HepG2 (cell line): ENCODE measurements around the gene DHX16. TPM values are rescaled to one million over a fixed set of nuclear protein-coding genes. Genes with fewer than 3 reads are reported as not detected.

Experiments used
- FLYWCH1 ChIP-seq: sonication (generic); formaldehyde crosslinking; IDR thresholded peaks from 2 replicates; pipeline ENCODE4 v1.8.1; 2023; ENCODE audit warnings: mild to moderate bottlenecking, missing genetic modification reagents
- HINFP ChIP-seq: sonication (generic); formaldehyde crosslinking; IDR thresholded peaks from 2 replicates; pipeline ENCODE4 v1.4.0; 2020; ENCODE audit warnings: low read depth, mild to moderate bottlenecking, missing genetic modification reagents
- MAF1 ChIP-seq: sonication (generic); formaldehyde crosslinking; IDR thresholded peaks from 2 replicates; pipeline ENCODE4 v1.5.0; 2020; ENCODE audit warnings: missing genetic modification reagents, borderline replicate concordance
- MIER3 ChIP-seq: IDR thresholded peaks from 2 replicates; pipeline ENCODE4 v1.6.1; 2016; ENCODE audit warnings: missing compliant biosample characterization, borderline replicate concordance
- NR0B2 ChIP-seq: sonication (generic); formaldehyde crosslinking; IDR thresholded peaks from 2 replicates; pipeline ENCODE4 v1.4.0; 2020; ENCODE audit warnings: mild to moderate bottlenecking, missing genetic modification reagents
- NR2C2 ChIP-seq: sonication (generic); formaldehyde crosslinking; IDR thresholded peaks from 2 replicates; pipeline ENCODE4 v1.4.0; 2020; ENCODE audit warnings: missing genetic modification reagents, mild to moderate bottlenecking, moderate library complexity, borderline replicate concordance
- PITX1 ChIP-seq: sonication (generic); formaldehyde crosslinking; IDR thresholded peaks from 2 replicates; pipeline ENCODE4 v1.5.1; 2020; ENCODE audit warnings: mild to moderate bottlenecking, missing genetic modification reagents
- SOX6 ChIP-seq, 2 experiments: fragments of 450-650 bp in 1 of 2; sonication (generic) in 1 of 2; formaldehyde crosslinking in 1 of 2; IDR thresholded peaks; 2 replicates each; pipeline versions ENCODE4 v1.4.0 to v1.6.1; 2017 to 2020; ENCODE audit warnings: antibody characterized with exemption in 1 of 2, mild to moderate bottlenecking in 1 of 2, missing genetic modification reagents in 1 of 2
- UBTF ChIP-seq: sonication (generic); formaldehyde crosslinking; IDR thresholded peaks from 2 replicates; pipeline ENCODE4 v1.4.0; 2020; ENCODE audit warnings: mild to moderate bottlenecking, missing genetic modification reagents
- ZBTB3 ChIP-seq: sonication (generic); formaldehyde crosslinking; IDR thresholded peaks from 2 replicates; pipeline ENCODE4 v1.4.0; 2020; ENCODE audit warnings: low read depth, mild to moderate bottlenecking, moderate library complexity, missing genetic modification reagents, borderline replicate concordance
- ZFAT ChIP-seq: sonication (generic); formaldehyde crosslinking; conservative IDR thresholded peaks from 2 replicates; pipeline ENCODE4 v1.8.1; 2023; ENCODE audit warnings: missing genetic modification reagents, inconsistent platforms
- ZMYM4 ChIP-seq: sonication (generic); formaldehyde crosslinking; IDR thresholded peaks from 2 replicates; pipeline ENCODE4 v1.8.1; 2023; ENCODE audit warnings: mild to moderate bottlenecking, missing genetic modification reagents
- ZNF30 ChIP-seq: sonication (generic); formaldehyde crosslinking; IDR thresholded peaks from 2 replicates; pipeline ENCODE4 v1.5.0; 2020; ENCODE audit warnings: mild to moderate bottlenecking, missing genetic modification reagents
- ZNF800 ChIP-seq: sonication (generic); formaldehyde crosslinking; IDR thresholded peaks from 2 replicates; pipeline ENCODE4 v1.4.0; 2020; ENCODE audit warnings: missing genetic modification reagents
- ZSCAN5A ChIP-seq: sonication (generic); formaldehyde crosslinking; IDR thresholded peaks from 2 replicates; pipeline ENCODE4 v1.8.0; 2022; ENCODE audit warnings: mild to moderate bottlenecking, missing genetic modification reagents, borderline replicate concordance
- ZUFSP ChIP-seq: sonication (generic); formaldehyde crosslinking; IDR thresholded peaks from 2 replicates; pipeline ENCODE4 v1.9.0; 2021; ENCODE audit warnings: missing genetic modification reagents, mild to moderate bottlenecking, borderline replicate concordance
- polyA plus RNA-seq, 8 experiments: library from polyadenylated mRNA; depleted of rRNA in 3 of 8; stranded (reverse) in 7 of 8; unstranded in 1 of 8; fragments of >200 nt; fragmentation: Illumina TruSeq in 4 of 8; extraction: Trizol in 4 of 8; gene quantifications; 2 replicates each; pipeline versions ENCODE4 v1.2.1 to v1.2.3, GENCODE V29; 2011 to 2016; ENCODE audit warnings: low read depth in 4 of 8, missing spikeins in 1 of 8, mixed read lengths in 1 of 8; ENCODE audit not compliant: insufficient read depth in 1 of 8
- total RNA-seq, 5 experiments: library from RNA; depleted of rRNA; stranded (reverse); fragments of >200 nt; fragmentation: Illumina TruSeq; extraction: Trizol; gene quantifications; 2 replicates each; pipeline ENCODE4 v1.2.3, GENCODE V29; 2016; ENCODE audit warnings: low read depth in 1 of 5

The DHX16 gene
- total and polyA plus RNA-seq, 2 of the 13 experiments (the other 11 are each of a cell fraction or from before 2014, with no cell fraction given), result 57.0 to 58.5 TPM

GRCh38 chr6:30687659-30688431 lies 15.0 kb upstream of the DHX16 start (continued):
- no peak for TF ChIP-seq NR0B2 (CRISPR knock-in tag)
- TF ChIP-seq SOX6 (IDR thresholded peaks at IDR 0.05), result no peak
- no peak for TF ChIP-seq SOX6 (CRISPR knock-in tag; IDR thresholded peaks at IDR 0.05)
- no peak for TF ChIP-seq MIER3 (CRISPR knock-in tag)
- no peak for TF ChIP-seq ZNF30
- TF ChIP-seq HINFP (CRISPR knock-in tag), result no peak
- TF ChIP-seq ZSCAN5A (CRISPR knock-in tag), result no peak
- no peak for TF ChIP-seq ZUFSP (CRISPR knock-in tag)
- no peak for TF ChIP-seq PITX1 (CRISPR knock-in tag)
- TF ChIP-seq MAF1 (CRISPR knock-in tag), result no peak
- no peak for TF ChIP-seq ZFAT (CRISPR knock-in tag)
- no peak for TF ChIP-seq FLYWCH1 (CRISPR knock-in tag)
- TF ChIP-seq ZNF800 (CRISPR knock-in tag), result no peak
- TF ChIP-seq ZMYM4 (CRISPR knock-in tag), result no peak
- TF ChIP-seq UBTF (CRISPR knock-in tag), result no peak
- no peak for TF ChIP-seq ZBTB3 (CRISPR knock-in tag)
- TF ChIP-seq NR2C2 (CRISPR knock-in tag), result no peak
